Liver (tissue), 2 donors: Measurements from ENCODE around the gene CAT.

ENCODE experiments used
- CTCF ChIP-seq: fragments of 150-350 bp; IDR thresholded peaks from 2 replicates; pipeline ENCODE4 v1.5.1; 2017; ENCODE audit warnings: improper control_type of control experiment, low read depth, low read length; ENCODE audit not compliant: missing input control
- YY1 ChIP-seq: IDR thresholded peaks from 2 replicates; pipeline ENCODE4 v1.6.1; 2016; ENCODE audit warnings: antibody characterized with exemption, mild to moderate bottlenecking
- donor health status: healthy.

- TF ChIP-seq CTCF (no peak), YY1 (no peak)
Measured at GRCh38 chr11:34411791-34412190, 26.9 kb upstream of the CAT start.
